A673 (cell line): ENCODE data around the gene SPCS2. TPM values are rescaled to one million over a fixed set of nuclear protein-coding genes. Genes with fewer than 3 reads are reported as not detected.

Experiments used
- BruUV-seq: library from RNA; stranded (reverse); fragments of 400-500 nt; replicated peaks from 2 replicates; lab custom pipeline; 2021; lab: Mats Ljungman, UMichigan
- CTCF ChIA-PET: fragments of 300-600 bp; sonication (Branson Sonifier 250); formaldehyde crosslinking; loops from one replicate; lab custom pipeline; 2022; ENCODE audit warnings: antibody characterized with exemption; lab: Charles Lee
- POLR2A ChIA-PET: fragments of 300-600 bp; sonication (Branson Sonifier 250); formaldehyde crosslinking; loops from one replicate; lab custom pipeline; 2022; ENCODE audit warnings: antibody characterized with exemption; ENCODE audit not compliant: low non-redundant PET; lab: Charles Lee
- DNase-seq: peaks from one replicate; pipeline ENCODE4 v3.0.0-alpha.2; 2015; ENCODE audit warnings: low spot score
- H3K27ac ChIP-seq: fragments of 200-600 bp; sonication (generic); 2 replicates; pipeline ENCODE4 v1.5.1; 2016; ENCODE audit warnings: mixed run types, low read depth, mild to moderate bottlenecking, mixed read lengths, antibody characterized with exemption, low read length; ENCODE audit not compliant: poor library complexity, severe bottlenecking
- H3K27me3 ChIP-seq: fragments of 200-600 bp; sonication (generic); replicated peaks from 2 replicates; pipeline ENCODE4 v1.6.1; 2017; ENCODE audit warnings: mixed run types, low read depth, mild to moderate bottlenecking, mixed read lengths, antibody characterized with exemption, low read length; ENCODE audit not compliant: insufficient read depth, poor library complexity
- H3K36me3 ChIP-seq: fragments of 200-600 bp; sonication (generic); 2 replicates; pipeline ENCODE4 v1.6.1; 2016; ENCODE audit warnings: mixed run types, mild to moderate bottlenecking, mixed read lengths, antibody characterized with exemption, low read length; ENCODE audit not compliant: insufficient read depth, poor library complexity, severe bottlenecking
- H3K4me1 ChIP-seq: fragments of 200-600 bp; sonication (generic); 2 replicates; pipeline ENCODE4 v1.6.1; 2017; ENCODE audit warnings: mixed run types, mild to moderate bottlenecking, mixed read lengths, antibody characterized with exemption, low read length; ENCODE audit not compliant: insufficient read depth, poor library complexity, severe bottlenecking
- H3K4me3 ChIP-seq: fragments of 200-600 bp; sonication (generic); 2 replicates; pipeline ENCODE4 v1.5.1; 2016; ENCODE audit warnings: low read depth, mixed run types, mild to moderate bottlenecking, mixed read lengths, low read length; ENCODE audit not compliant: poor library complexity, severe bottlenecking
- H3K9me3 ChIP-seq: fragments of 200-600 bp; sonication (generic); 2 replicates; pipeline ENCODE4 v1.6.1; 2016; ENCODE audit warnings: mixed run types, low read depth, mild to moderate bottlenecking, mixed read lengths, antibody characterized with exemption, low read length; ENCODE audit not compliant: poor library complexity, severe bottlenecking
- CTCF ChIP-seq: fragments of 300-800, 200-600 bp; sonication (generic); conservative IDR thresholded peaks from 2 replicates; pipeline ENCODE4 v1.5.1; 2017; ENCODE audit warnings: low read depth, mild to moderate bottlenecking, antibody characterized with exemption, low read length, moderate library complexity, mixed read lengths
- EZH2 ChIP-seq: fragments of 200-600 bp; sonication (generic); IDR thresholded peaks from 2 replicates; pipeline ENCODE4 v1.6.1; 2017; ENCODE audit warnings: borderline replicate concordance, low read depth, mild to moderate bottlenecking, mixed read lengths, antibody characterized with exemption, low read length; ENCODE audit not compliant: poor library complexity, severe bottlenecking
- intact Hi-C: fragments of 100-400 bp; cut with micrococcal nuclease; formaldehyde crosslinking; loops from one replicate; pipeline ENCODE4 v1.10.0; 2022; ENCODE audit not compliant: unreplicated experiment
- total RNA-seq: library from RNA; stranded (reverse); gene quantifications from 2 replicates; pipeline ENCODE4 v1.2.3, GENCODE V29; 2021

The SPCS2 gene
- total RNA-seq, 1 experiment from 2014 or later, result 241 TPM

- ChIA-PET POLR2A (no interaction called here), CTCF (no interaction called here)
- no peaks in the 10 kb centered on the region for H3K27me3 ChIP-seq
- no peaks in the 10 kb centered on the region for H3K36me3 ChIP-seq
- no TSS peak for BruUV-seq
- DNase-seq, result no peak
- no peak overlapping the region for H3K4me3 ChIP-seq
- no peaks in the 10 kb centered on the region for H3K4me1 ChIP-seq
- intact Hi-C loops, result no loop called here
- TF ChIP-seq EZH2 (no peak), CTCF (no peak)
- no peaks in the 10 kb centered on the region for H3K9me3 ChIP-seq
- no peak overlapping the region for H3K27ac ChIP-seq
Measured at GRCh38 chr11:74909385-74909784, 39.7 kb upstream of the SPCS2 start.

- BruUV-seq, result no TSS peak
- TF ChIP-seq EZH2, result no peak
- no peaks in the 10 kb centered on the region for H3K4me1 ChIP-seq
- intact Hi-C loops, result no loop called here
- DNase-seq, result no peak
- no peaks in the 10 kb centered on the region for H3K9me3 ChIP-seq
- no peaks in the 10 kb centered on the region for H3K36me3 ChIP-seq
- no peak overlapping the region for H3K27ac ChIP-seq
- POLR2A ChIA-PET, result no interaction called here
- H3K27me3 ChIP-seq, result no peaks in the 10 kb centered on the region
- H3K4me3 ChIP-seq, result no peak overlapping the region
- CTCF ChIA-PET, result no interaction called here
Measured at GRCh38 chr11:74909812-74910211, 39.3 kb upstream of the SPCS2 start.

- intact Hi-C loops, result loop anchor here (10.0 kb wide), 1 partner anchor 222 kb away; no protein-coding TSS in a partner anchor
- H3K36me3 ChIP-seq, result no peaks in the 10 kb centered on the region
- POLR2A ChIA-PET, result no interaction called here
Measured at GRCh38 chr11:74923125-74923524, 25.9 kb upstream of the SPCS2 start.

More at GRCh38 chr11:74923125-74923524, 25.9 kb upstream of the SPCS2 start:
- TF ChIP-seq EZH2 (no peak), CTCF (no peak)
- Histone ChIP-seq H3K4me1 (peaks cover 7% of the 10 kb centered on the region), H3K4me3 (no peak overlapping the region), H3K9me3 (no peaks in the 10 kb centered on the region), H3K27ac (no peak overlapping the region), H3K27me3 (no peaks in the 10 kb centered on the region)
- CTCF ChIA-PET, result no interaction called here
- BruUV-seq, result no TSS peak
- no peak for DNase-seq
